CD4-positive, alpha-beta T cell (primary cell): Measurements from ENCODE around the gene DHH. TPM values are rescaled to one million over a fixed set of nuclear protein-coding genes. Genes with fewer than 3 reads are reported as not detected.

Experiments
- ATAC-seq: fragments of 200-7000 bp; cut with Tn5 transposase; one replicate; pipeline ENCODE4 v1.10.0; 2022; ENCODE audit warnings: mild to moderate bottlenecking; ENCODE audit not compliant: poor library complexity
- CTCF ChIA-PET: fragments of 350-600 bp; sonication (Branson Sonifier 250); formaldehyde crosslinking; loops from one replicate; lab custom pipeline; 2021; ENCODE audit warnings: antibody characterized with exemption, inconsistent platforms; lab: Charles Lee
- POLR2A ChIA-PET: fragments of 350-600 bp; sonication (Branson Sonifier 250); formaldehyde crosslinking; loops from one replicate; lab custom pipeline; 2021; ENCODE audit warnings: antibody characterized with exemption, inconsistent platforms; lab: Charles Lee
- DNase-seq, 14 experiments: peaks; one replicate each; pipeline ENCODE4 v3.0.0-alpha.2; 2013 to 2020; ENCODE audit warnings: mixed read lengths in 2 of 14
- H3K27ac ChIP-seq, 2 donors: one replicate each; pipeline versions ENCODE4 v1.5.1 to v1.7.0; 2013; ENCODE audit warnings: low read length in 2 of 2, low read depth in 1 of 2, mild to moderate bottlenecking in 1 of 2
- H3K27me3 ChIP-seq, 2 experiments: 1 replicate in 1 of 2; 2 replicates in 1 of 2; pipeline versions ENCODE4 v1.6.1 to v1.7.0; 2013; ENCODE audit warnings: low read length in 2 of 2, control low read depth in 1 of 2, mild to moderate bottlenecking in 1 of 2, moderate library complexity in 1 of 2; ENCODE audit not compliant: insufficient read depth in 2 of 2, control insufficient read depth in 1 of 2
- H3K36me3 ChIP-seq: one replicate; pipeline ENCODE4 v1.6.1; 2013; ENCODE audit warnings: low read length, control low read depth; ENCODE audit not compliant: insufficient read depth
- H3K4me1 ChIP-seq: one replicate; pipeline ENCODE4 v1.6.1; 2013; ENCODE audit warnings: low read length, control low read depth; ENCODE audit not compliant: insufficient read depth
- H3K4me3 ChIP-seq: one replicate; pipeline ENCODE4 v1.5.1; 2013; ENCODE audit warnings: mild to moderate bottlenecking, low read length, moderate library complexity
- H3K9me3 ChIP-seq, 2 experiments: 1 replicate in 1 of 2; 2 replicates in 1 of 2; pipeline versions ENCODE4 v1.6.1 to v1.7.0; 2013; ENCODE audit warnings: low read length in 2 of 2, mild to moderate bottlenecking in 2 of 2, control low read depth in 1 of 2, moderate library complexity in 1 of 2; ENCODE audit not compliant: control insufficient read depth in 1 of 2, insufficient read depth in 1 of 2
- H3K27ac Mint-ChIP-seq: one replicate; pipeline ENCODE4 v1.8.0; 2020; ENCODE audit warnings: mixed read lengths
- H3K27me3 Mint-ChIP-seq: one replicate; pipeline ENCODE4 v1.8.0; 2021; ENCODE audit warnings: mixed read lengths
- H3K36me3 Mint-ChIP-seq: one replicate; pipeline ENCODE4 v1.8.0; 2021; ENCODE audit warnings: low read depth, mixed read lengths
- H3K4me1 Mint-ChIP-seq: one replicate; pipeline ENCODE4 v1.8.0; 2021; ENCODE audit warnings: low read depth, mixed read lengths
- H3K4me3 Mint-ChIP-seq: one replicate; pipeline ENCODE4 v1.8.0; 2020; ENCODE audit warnings: mild to moderate bottlenecking, mixed read lengths
- H3K9me3 Mint-ChIP-seq: one replicate; pipeline ENCODE4 v1.8.0; 2020; ENCODE audit warnings: mixed read lengths
- CTCF ChIP-seq: fragments of 200-600 bp; IDR thresholded peaks from one replicate; pipeline ENCODE4 v1.8.0; 2022; ENCODE audit warnings: antibody characterized with exemption, mild to moderate bottlenecking
- intact Hi-C, 2 experiments: fragments of 100-400 bp; cut with DNase I in 1 of 2; cut with micrococcal nuclease in 1 of 2; formaldehyde crosslinking; loops; one replicate each; pipeline versions ENCODE4 v1.15.1 to v1.9.0; 2023 to 2025; cut with DNase I, micrococcal nuclease
- total RNA-seq, 174 experiments: library from RNA in 2 of 174; stranded (reverse) in 2 of 174; gene quantifications; one replicate each; pipeline ENCODE4 v1.2.3 and lab custom pipeline; 2021 to 2026

Gene DHH
- total RNA-seq, 2 experiments from 2014 or later: 0.71 to 1.1 TPM

GRCh38 chr12:49088150-49088931 lies 6.3 kb downstream of the DHH start:
- Mint-ChIP-seq H3K4me3 (peak overlapping the region; percentile 60), H3K27ac (no peak overlapping the region), H3K27me3 (peaks cover 62% of the 10 kb centered on the region), H3K4me1 (peaks cover 51% of the 10 kb centered on the region), H3K36me3 (no peaks in the 10 kb centered on the region), H3K9me3 (no peaks in the 10 kb centered on the region)
- peak; percentile 43 to 90 (median 58) for DNase-seq
- H3K4me1 ChIP-seq: peaks cover 55% of the 10 kb centered on the region
- peaks cover 48 to 51% of the 10 kb centered on the region in 2 experiments for H3K27me3 ChIP-seq
- POLR2A ChIA-PET: interaction anchor here (0.6 to 2.9 kb wide), 9 partner anchors 9 to 162 kb away, joined by 3 to 30 read pairs (median 9); partner anchors contain the start of genes KMT2D, LMBR1L, RHEBL1 and TUBA1A
- H3K9me3 ChIP-seq: peaks cover 0 to 14% of the 10 kb centered on the region in 2 experiments
- CTCF ChIA-PET: interaction anchor here (0.7 to 3.7 kb wide), 22 partner anchors 9 to 235 kb away, joined by 3 to 46 read pairs (median 4); partner anchors contain the start of genes PRKAG1, RHEBL1, TUBA1A and TUBA1B
- peak; percentile 85 for TF ChIP-seq CTCF
- H3K4me3 ChIP-seq: no peak overlapping the region
- intact Hi-C loops: loop anchor here (1.0 to 2.0 kb wide), 4 partner anchors 24 to 147 kb away; partner anchors contain the start of gene TUBA1B (in 1 of the 2)
- H3K36me3 ChIP-seq: no peaks in the 10 kb centered on the region
- no peak overlapping the region for H3K27ac ChIP-seq
- peak; percentile 82 for ATAC-seq

DNA sequence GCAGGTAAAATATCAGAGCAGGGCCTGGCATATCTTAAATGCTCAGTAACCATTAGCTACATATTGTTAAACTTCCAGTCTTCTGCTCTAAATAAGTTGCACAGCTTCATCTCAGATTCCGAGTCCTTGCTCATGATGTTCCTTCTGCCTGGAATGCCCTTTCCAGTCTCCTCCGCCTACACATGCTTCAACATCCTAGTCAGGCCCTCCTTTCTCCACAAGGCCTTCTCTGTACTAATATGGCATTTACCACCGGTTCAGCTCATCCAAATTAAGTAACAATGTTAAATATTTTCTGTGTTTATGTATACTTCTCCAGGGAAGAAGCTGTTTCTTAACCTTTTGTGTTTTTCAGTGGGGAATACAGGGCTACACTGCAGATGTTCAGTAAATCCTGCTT lies 8.5 kb downstream of the DHH start:
- Mint-ChIP-seq H3K27ac (no peak overlapping the region), H3K27me3 (peaks cover 45% of the 10 kb centered on the region), H3K4me1 (peaks cover 30% of the 10 kb centered on the region), H3K36me3 (no peaks in the 10 kb centered on the region), H3K9me3 (no peaks in the 10 kb centered on the region), H3K4me3 (no peak overlapping the region)
- H3K4me1 ChIP-seq: peaks cover 39% of the 10 kb centered on the region
- H3K27ac ChIP-seq: no peak overlapping the region
- peaks cover 0 to 5% of the 10 kb centered on the region in 2 experiments for H3K9me3 ChIP-seq
- CTCF ChIA-PET: interaction anchor here (1.0 to 3.7 kb wide), 5 partner anchors 13 to 149 kb away, joined by 3 to 46 read pairs (median 5); partner anchors contain the start of gene TUBA1B
- DNase-seq (no peak), ATAC-seq (no peak)
- POLR2A ChIA-PET: no interaction called here
- H3K27me3 ChIP-seq: peaks cover 28 to 29% of the 10 kb centered on the region in 2 experiments
- no peaks in the 10 kb centered on the region for H3K36me3 ChIP-seq
- TF ChIP-seq CTCF: no peak
- H3K4me3 ChIP-seq: no peak overlapping the region
- intact Hi-C loops: no loop called here

- Histone ChIP-seq H3K4me3 (no peak overlapping the region), H3K27me3 (peaks cover 12 to 14% of the 10 kb centered on the region in 2 experiments), H3K36me3 (no peaks in the 10 kb centered on the region), H3K9me3 (no peaks in the 10 kb centered on the region), H3K27ac (no peak overlapping the region), H3K4me1 (peaks cover 22% of the 10 kb centered on the region)
- intact Hi-C loops: no loop called here
- ChIA-PET CTCF (interaction anchor here (1.3 to 1.6 kb wide), 3 partner anchors 14 to 46 kb away, joined by 4 to 6 read pairs (median 5); no protein-coding TSS in a partner anchor), POLR2A (interaction anchor here (1.3 kb wide), 1 partner anchor 104 kb away, joined by 3 read pairs; no protein-coding TSS in a partner anchor)
- Mint-ChIP-seq H3K9me3 (no peaks in the 10 kb centered on the region), H3K4me1 (peaks cover 15% of the 10 kb centered on the region), H3K4me3 (no peak overlapping the region), H3K36me3 (no peaks in the 10 kb centered on the region), H3K27me3 (peaks cover 38% of the 10 kb centered on the region), H3K27ac (no peak overlapping the region)
- TF ChIP-seq CTCF: no peak
- DNase-seq (no peak), ATAC-seq (no peak)
Observed at GRCh38 chr12:49084438-49084837, 10.2 kb downstream of the DHH start.
